Measurements from ENCODE around the gene YEATS2.

DNA sequence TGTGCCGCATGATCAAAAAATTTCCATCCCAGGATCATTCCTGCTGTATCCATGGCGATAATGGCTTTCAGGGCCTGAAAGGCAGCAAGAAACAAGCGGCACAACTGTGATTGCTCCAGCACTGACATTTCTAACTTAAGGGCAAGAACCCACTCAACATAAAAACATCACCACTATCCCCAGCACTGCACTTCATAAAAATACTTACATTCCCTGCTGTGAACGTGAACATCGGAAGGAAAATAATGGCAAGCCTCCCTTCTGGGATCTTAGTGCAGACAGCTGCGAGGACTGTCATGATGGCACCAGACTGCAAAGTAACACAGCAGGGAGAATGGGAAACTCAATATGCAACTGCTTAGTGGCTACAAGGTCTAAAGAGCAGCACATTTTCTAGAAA lies 135.9 kb downstream of the YEATS2 start:
- TF ChIP-seq, protein P1, sequence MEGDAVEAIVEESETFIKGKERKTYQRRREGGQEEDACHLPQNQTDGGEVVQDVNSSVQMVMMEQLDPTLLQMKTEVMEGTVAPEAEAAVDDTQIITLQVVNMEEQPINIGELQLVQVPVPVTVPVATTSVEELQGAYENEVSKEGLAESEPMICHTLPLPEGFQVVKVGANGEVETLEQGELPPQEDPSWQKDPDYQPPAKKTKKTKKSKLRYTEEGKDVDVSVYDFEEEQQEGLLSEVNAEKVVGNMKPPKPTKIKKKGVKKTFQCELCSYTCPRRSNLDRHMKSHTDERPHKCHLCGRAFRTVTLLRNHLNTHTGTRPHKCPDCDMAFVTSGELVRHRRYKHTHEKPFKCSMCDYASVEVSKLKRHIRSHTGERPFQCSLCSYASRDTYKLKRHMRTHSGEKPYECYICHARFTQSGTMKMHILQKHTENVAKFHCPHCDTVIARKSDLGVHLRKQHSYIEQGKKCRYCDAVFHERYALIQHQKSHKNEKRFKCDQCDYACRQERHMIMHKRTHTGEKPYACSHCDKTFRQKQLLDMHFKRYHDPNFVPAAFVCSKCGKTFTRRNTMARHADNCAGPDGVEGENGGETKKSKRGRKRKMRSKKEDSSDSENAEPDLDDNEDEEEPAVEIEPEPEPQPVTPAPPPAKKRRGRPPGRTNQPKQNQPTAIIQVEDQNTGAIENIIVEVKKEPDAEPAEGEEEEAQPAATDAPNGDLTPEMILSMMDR (conservative IDR thresholded peaks at IDR 0.05 in 1 of 2, IDR thresholded peaks at IDR 0.05 in 1 of 2; ENCODE audit: extremely low read depth in 1 of 2, insufficient read depth in 1 of 2, low read depth in 1 of 2, low read length in 2 of 2), result no peak
- no peak for TF ChIP-seq EZH2 (IDR thresholded peaks at IDR 0.05; ENCODE audit: borderline replicate concordance, low read length)

Data from mammary epithelial cell (primary cell).